MV-4-11 (cell line): ENCODE measurements around the gene ATP6V1G2.
"Not testable (repeated sequence)": the region's sequence is repeated elsewhere in the genome, so short reads cannot be mapped to it uniquely, and the experiment has no call there.

Source experiments
- DNase-seq: peaks from one replicate; lab custom pipeline; 2025; lab: John Stamatoyannopoulos, UW

The ATP6V1G2 gene

GRCh38 chr6:31529329-31530150 is 16.9 kb downstream of the ATP6V1G2 start:
- no peak for DNase-seq

GRCh38 chr6:31528821-31529328 is 17.5 kb downstream of the ATP6V1G2 start, which contains the start of gene MCCD1:
Gene MCCD1, plus strand, starts transcription at chr6:31528962. Its CDS starts 53 bp downstream, at chr6:31529015.
- DNase-seq = no peak

- DNase-seq = no peak
These were observed 18.1 kb downstream of the ATP6V1G2 start for GRCh38 chr6:31528307-31528777.

GRCh38 chr6:31525932-31526591 is 20.3 kb downstream of the ATP6V1G2 start:
- no peak for DNase-seq

GRCh38 chr6:31525553-31525931 is 20.9 kb downstream of the ATP6V1G2 start:
- DNase-seq = no peak

GRCh38 chr6:31521835-31522234 is 24.6 kb downstream of the ATP6V1G2 start:
- no peak for DNase-seq

GRCh38 chr6:31513456-31514165 is 32.8 kb downstream of the ATP6V1G2 start:
- DNase-seq = no peak

- no peak for DNase-seq
These were observed 36.4 kb downstream of the ATP6V1G2 start for GRCh38 chr6:31510007-31510406.

GRCh38 chr6:31509036-31509435 is 37.4 kb downstream of the ATP6V1G2 start:
- not testable (repeated sequence) for DNase-seq

- peak; percentile 46 for DNase-seq
These were observed 43.8 kb downstream of the ATP6V1G2 start for GRCh38 chr6:31502586-31502985.

- not testable (repeated sequence) for DNase-seq
These were observed 46.8 kb downstream of the ATP6V1G2 start for GRCh38 chr6:31499648-31500047.

GRCh38 chr6:31498748-31499147 is 47.7 kb downstream of the ATP6V1G2 start:
- no peak for DNase-seq

GRCh38 chr6:31497531-31498476 is 48.6 kb downstream of the ATP6V1G2 start, which contains the start of gene MICB:
Gene MICB, plus strand, starts transcription at chr6:31498145. Its CDS starts 49 bp downstream, at chr6:31498194.
- DNase-seq = peak; percentile 35

GRCh38 chr6:31496826-31497225 is 49.6 kb downstream of the ATP6V1G2 start:
- not testable (repeated sequence) for DNase-seq

GRCh38 chr6:31495580-31495979 is 50.8 kb downstream of the ATP6V1G2 start:
- no peak for DNase-seq
